Measurements from ENCODE around the gene RAC2.

GRCh38 chr22:37228106-37229011, 15.7 kb downstream of the RAC2 start:
- TF ChIP-seq CTCF (IDR thresholded peaks at IDR 0.05; ENCODE audit: low read length) (no peak), EZH2 (IDR thresholded peaks at IDR 0.05; ENCODE audit: borderline replicate concordance, low read length) (no peak)
